Stimulated activated CD4-positive, alpha-beta T cell treated with anti-CD3 and anti-CD28 coated beads, TNF-alpha, amount 100 ng/mL, for 1 hour (primary cell): ENCODE data around the gene ZNF841.
"Not testable (repeated sequence)": the region's sequence is repeated elsewhere in the genome, so short reads cannot be mapped to it uniquely, and the experiment has no call there.

Source experiments
- DNase-seq, 3 donors: peaks; one replicate each; pipeline ENCODE4 v3.0.0-alpha.2; 2020; ENCODE audit warnings: low read depth in 3 of 3, low spot score in 1 of 3

ZNF841 gene

DNA sequence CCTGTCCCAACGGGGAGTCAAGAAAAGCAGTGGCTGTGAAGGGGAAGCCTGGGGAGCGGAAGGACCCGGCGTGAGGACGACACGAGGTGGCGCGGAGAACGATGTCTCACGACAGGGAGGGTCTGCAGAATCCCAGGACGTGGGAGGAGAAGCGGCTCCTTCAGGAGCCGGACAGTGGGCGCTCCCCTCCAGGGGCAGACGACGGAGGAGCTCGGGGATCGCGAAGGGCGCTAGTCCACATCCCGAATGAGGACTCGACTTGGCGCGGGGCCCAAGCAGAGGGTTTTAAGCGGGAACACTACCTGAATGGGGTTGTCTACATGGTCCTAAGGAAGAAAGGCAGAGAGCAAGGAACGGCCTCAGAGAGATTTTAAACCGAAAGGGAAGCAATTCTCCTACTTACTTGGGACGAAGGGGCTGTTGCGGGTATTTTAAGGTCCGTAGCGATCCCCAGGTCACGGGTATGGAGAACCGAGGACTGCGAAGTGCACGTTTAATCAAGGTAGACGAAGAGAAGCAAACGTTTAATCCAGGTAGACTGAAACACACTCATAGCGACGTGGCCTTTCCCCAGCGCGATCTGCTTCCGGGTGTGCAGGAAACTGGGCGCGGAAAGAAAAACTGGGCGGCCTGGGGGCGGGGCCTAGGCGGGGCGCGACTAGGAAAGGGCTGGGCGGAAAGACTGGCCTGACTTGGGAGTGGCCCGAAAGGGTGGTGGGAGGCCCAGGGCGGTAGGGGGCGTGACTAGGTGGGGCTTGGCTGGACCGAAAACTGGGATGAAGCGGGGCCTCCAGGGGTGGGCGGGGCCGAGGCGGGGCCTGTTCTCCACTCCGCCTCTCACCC lies at the start of gene ZNF841:
ZNF841 (minus strand) TSS at position 594 of the 843 bp plus-strand sequence. CDS start 10,964 bp downstream, outside the sequence.
- peak; percentile 50 to 77 (median 64) for DNase-seq

DNA sequence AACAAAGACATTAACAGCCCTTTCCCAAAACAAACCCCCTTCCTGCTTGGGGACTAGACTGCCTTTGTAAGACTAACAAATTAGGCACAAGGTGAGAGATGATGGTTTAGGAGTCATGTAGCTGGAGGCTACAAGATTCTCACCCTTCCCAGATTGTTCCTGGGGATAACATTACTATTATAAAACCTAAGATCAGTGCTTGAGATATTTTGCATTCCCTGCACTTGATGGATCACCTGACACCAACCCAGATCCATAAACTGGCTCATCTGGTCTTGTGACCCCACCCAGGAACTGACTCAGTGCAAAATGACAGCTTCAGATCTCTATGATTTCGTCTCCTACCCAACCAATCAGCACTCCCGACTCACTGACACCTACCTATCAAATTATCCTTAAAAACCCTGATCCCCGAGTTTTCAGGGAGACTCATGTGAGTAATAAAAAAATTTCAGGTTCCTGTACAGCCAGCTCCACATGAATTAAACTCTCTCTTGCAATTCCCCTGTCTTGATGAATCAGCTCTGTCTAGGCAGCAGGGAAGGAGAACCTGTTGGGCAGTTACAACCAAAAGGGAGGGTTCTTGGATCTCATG lies 46.5 kb upstream of the ZNF841 start:
- no peak for DNase-seq

DNA sequence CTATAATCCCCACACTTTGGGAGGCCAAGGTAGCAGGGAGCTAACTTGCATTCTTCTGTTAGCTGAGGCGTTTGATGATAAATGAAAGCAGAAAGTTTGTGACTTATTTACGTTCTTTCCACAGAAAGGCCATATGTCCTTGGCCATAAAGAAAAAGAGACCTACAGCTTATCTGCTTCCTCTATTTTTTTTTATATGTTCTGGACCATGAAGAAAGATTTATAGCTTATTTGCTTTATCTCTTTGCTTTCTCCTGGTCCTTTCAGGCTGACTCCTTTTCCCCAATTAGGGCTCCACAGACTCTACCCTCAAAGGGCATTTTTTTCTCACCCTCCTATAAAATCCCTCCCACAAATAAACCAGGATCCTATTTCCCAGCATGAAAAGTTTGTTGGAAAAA lies 45.6 kb upstream of the ZNF841 start:
- no peak for DNase-seq

DNA sequence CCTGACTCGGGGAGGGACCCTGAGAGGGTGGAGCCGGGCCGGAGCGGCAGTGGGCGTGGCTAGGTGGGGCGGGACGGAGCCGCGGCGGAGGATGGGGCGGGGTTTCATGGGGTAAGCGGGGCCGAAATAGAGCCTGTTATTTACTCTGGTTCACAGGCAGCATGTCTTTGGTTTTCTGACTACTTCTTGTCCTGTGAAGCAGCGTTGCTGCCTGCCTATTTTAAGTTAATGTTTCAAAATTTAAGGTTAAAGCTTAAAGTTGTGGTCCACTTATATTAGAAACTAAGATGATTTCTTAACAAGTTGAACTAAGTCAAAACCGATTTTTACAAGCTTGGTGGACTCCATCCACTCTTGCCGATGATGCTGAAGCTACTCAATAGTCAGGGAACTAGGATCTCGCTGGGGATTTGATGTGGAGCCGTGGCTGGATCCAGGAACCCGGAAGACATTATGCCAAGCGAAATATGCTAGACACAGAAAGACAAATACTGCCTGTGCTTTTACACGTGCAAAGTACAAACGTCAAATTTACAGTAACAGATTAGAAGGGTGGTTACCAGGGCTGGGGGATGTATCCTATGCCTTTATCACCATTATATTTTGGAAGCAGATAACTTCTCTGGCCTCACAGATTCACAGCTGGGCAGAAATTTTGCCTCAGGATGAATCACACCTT lies 44.6 kb upstream of the ZNF841 start:
- DNase-seq: peak; percentile 94 to 98 (median 95)

DNA sequence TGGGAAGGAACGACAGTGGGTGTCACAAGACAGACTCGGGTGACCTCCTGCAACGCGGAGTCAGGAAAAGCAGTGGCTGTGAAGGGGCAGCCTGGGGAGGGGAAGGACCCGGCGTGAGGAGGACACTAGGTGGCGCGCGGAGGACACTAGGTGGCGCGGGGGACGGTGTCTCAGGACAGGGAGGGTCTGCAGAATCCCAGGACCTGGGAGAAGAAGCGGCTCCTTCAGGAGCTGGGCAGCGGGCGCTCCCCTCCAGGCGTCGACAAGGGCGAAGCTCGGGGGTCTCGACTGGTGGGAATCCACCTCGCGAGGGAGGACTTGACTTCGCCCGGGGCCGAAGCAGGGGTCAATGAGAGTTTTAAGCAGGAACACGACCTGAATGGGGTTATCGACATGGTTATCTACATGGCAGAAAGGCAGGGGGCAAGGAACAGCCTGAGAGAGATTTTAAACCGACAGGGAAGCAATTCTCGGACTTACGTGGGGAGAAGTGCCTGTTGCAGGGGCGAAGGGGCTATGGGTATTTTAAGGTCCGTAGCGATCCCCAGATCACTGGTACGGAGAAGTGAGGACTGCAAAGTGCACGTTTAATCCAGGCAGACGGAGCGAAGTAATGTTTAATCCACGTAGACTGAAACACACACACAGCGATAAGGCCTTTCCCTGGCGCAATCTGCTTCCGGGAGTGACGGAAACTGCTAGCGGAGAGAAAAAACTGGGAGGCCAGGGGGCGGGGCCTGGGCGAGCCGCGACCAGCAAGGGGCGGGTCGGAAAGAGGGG lies 43.9 kb upstream of the ZNF841 start, which contains the start of gene ZNF616:
ZNF616 (minus strand) TSS at position 687 of the 780 bp plus-strand sequence. CDS start 9,426 bp downstream, outside the sequence.
- peak; percentile 42 to 66 (median 51) for DNase-seq

DNA sequence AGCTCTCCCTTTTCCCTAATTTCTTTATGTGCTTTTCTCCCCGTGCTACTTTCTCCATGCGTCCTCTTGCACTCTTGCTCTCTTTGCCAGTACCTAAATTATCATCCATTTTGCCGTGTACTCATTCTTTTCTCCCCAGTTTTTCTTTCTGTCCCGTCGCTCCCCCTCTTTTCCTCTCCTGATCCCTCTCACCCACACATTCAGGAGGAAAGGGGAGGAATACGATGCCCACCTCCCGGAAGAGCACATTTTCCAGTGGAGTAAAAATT lies 43.4 kb upstream of the ZNF841 start:
- no peak for DNase-seq

DNA sequence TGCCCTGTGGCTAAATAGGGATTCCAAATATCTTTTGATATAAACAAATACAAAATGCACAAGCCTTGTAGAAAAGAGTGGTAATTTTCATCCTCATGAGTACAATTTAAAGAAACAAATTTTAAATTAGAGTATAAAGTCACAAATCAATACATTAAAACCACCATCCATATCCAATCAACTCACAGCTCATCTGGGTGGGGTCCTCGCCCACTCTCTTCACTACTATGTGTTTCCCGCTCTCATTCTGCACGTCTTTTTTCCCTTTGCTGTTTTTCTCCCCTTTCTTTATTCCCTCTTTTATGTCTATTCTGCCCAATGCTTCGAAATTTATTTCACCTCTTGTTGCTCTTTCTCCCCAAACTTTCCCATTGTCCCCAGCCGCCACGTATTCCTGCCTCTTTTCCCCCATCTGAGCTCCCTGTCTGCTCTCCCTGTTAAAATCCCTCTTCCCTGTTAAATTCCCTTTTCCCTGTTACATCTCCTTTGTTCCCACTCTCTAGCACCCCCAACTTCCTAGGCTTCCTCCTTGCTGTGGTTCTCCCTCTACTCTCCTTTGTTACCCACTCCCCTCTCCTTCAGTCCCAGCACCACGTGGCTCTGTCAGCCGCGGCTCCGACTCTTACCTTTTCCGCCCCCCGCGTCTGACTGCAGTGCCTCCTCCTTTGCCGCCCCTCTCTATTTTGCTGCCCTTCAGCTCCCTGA lies 42.9 kb upstream of the ZNF841 start:
- peak in 1 of 3 donors; percentile 5 for DNase-seq

DNA sequence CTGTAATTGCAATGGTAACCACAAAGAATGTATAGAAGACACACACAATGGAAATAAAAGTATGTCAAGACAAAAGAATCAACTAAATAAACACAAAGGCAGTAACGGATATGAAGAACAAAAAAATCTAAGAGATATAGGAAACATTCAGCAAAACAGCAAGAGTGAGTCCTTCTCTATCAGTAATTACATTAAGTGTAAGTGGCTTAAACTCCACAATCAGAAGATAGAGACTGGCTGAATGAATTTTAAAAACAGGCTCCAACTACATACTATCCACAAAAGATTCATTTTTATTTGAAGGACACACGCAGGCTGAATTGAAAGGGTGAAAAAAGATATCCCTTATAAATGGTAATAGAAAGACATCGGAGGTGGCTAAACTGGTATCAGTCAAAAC lies 24.7 kb upstream of the ZNF841 start:
- DNase-seq: no peak

DNA sequence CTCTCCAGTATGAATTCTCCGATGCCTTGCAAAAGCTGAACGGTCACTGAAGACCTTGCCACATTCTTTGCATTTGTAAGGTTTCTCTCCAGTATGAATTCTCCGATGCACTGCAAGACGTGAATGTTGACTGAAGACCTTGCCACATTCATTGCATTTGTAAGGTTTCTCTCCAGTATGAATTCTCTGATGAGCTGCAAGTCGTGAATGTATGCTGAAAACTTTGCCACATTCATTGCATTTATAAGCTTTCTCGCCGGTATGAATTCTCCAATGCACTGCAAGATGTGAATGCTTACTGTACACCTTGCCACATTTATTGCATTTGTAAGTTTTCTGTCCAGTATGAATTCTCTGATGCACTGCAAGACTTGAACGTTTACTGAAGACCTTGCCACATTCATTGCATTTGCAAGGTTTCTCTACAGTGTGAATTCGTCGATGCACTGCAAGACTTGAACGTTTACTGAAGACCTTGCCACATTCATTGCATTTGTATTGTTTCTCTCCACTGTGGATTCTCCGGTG lies 20.0 kb upstream of the ZNF841 start:
- DNase-seq: no peak

DNA sequence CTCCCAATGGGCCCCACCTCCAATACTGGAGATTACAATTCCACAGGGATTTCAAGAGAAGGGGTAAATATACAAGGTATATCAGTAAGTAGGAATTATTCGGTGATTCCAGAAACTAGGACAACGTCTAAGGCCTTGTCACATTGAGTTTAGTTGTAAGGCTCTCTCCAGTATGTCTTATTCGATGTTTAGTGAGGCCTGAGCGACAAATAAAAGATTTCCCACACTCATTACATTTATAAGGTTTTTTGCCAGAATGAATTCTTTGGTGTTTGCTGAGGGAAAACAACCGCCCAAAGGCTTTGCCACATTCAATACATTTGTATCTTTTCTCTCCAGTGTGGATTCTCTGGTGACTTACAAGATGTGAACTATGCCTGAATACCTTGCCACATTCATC lies 19.1 kb upstream of the ZNF841 start:
- no peak for DNase-seq

DNA sequence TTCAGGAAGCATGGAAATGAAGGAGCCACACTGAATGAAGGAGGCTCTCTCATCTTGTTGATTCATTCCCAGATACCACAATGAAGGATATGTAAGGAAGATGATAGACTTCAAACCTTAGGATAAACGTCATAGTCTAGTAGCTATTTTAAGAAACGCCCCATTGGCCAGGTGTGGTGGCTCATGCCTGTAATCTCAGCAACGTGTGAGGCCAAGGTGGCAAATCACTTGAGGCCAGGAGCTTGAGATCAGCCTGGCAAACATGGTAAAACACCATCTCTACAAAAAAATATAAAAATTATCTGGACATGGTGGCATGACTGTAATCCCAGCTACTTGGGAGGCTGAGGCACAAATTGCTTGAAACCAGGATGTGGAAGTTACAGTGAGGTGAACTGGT lies 17.1 kb upstream of the ZNF841 start:
- DNase-seq: no peak

DNA sequence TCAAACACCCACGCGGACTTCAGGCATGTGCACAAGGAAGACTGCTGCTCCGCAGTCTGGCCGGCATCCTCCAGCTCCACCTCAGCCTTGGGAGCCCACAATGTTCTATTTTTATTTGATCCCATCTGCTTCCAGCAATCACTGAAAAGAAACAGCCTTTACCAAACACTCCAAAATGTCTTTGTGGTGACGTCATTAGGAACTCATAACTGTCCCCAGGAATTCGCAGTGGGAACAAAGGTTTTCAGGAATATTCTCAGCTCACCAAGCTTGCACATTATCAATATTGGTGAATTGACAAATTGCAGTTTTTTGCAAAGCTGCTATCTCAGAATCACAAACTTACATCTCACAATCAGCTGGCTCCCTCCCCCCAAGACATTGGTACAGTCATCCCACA lies 15.2 kb upstream of the ZNF841 start:
- DNase-seq: no peak

DNA sequence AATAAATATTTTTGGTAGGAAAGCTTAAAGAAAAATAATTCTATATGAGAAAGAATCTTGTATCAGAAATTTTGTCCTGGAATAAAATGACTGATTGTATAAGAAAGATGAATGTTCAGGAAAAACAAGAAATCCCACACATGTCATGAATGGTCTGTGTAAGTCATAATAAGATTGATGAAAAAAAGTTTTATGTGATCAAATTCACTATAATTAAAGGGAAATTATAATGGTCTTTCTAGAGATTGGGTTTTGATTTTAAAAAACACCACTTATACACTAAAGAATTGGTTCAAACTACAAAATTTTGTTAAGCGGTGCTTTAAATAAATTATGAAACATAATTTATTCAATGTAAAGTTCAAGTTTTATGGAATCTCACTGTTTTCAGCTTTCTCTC lies 7.2 kb upstream of the ZNF841 start:
- DNase-seq: no peak

DNA sequence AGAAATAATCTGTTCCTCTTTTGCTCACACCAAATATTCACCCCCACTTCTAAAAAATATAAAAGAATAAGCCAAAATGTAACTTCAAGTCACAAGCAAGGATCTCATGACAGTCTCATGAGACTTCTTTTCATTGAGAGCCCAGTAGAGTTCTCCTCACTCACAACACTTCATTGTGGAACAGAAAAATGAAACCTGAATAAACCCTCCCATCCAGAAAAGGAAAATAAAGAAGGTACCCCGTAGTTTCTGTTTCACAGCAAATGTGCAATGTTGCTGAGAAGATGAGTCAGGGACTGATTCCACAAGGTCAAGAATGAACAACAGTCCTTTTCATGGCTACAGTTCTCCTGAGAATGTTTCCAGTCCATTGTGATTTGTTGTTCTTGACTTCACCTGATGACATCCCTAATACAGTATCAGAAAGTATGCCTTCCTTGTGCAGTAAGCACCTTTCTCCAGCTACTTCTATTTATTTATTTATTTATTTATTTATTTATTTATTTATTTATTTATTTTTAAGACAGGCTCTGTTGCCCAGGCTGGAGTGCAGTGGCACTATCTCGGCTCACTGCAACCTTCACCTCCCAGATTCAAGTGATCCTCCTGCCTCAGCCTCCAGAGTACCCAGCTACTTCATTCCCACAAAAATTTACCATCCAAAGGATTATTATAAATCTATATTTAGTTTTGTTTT lies 6.4 kb upstream of the ZNF841 start:
- no peak for DNase-seq

DNA sequence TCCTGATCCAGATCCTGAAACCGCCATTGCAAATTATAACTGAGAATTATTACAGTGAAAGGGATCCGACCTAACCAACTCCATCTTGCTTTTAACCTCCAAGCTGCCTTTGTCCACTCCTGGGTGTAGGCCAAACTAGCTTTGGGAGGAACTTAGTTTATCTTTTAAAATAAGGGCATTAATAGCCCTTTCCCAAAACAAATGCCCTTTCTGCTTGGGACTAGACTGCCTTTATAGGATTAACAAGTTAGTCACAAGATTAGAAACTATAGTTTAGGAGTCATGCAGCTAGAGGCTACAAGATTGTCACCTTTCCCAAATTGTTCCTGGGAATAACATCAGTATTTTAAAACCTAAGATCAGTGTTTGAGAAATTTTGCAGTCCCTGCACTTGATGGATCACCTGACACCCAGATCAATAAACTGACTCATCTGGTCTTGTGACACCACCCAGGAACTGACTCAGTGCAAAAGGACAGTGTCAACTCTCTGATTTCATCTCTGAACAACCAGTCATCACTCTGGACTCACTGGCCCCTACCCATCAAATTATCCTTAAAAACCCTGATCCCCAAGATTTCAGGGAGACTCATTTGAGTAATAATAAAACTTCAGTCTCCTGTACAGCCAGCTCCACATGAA lies 4.1 kb upstream of the ZNF841 start:
- DNase-seq: no peak

DNA sequence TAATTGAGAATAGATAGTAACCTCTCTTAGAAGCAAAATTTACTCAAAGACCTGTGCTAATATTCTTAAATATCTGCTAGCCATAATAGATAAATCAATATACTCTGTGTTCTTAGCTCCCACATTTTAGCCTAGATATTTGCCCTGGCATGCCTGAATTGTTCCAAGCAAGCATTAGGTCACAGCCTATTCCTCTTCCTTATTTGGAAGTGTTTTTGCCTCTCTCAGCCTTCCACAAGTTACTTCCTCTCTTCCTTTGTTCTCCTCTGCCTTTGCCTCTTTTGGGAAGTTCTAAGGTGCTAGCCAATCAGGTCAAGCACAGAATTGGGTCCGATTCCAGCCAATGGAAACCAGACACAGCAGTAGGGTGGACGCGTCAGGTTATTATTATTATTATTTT lies 851 bp upstream of the ZNF841 start:
- DNase-seq: not testable (repeated sequence)

DNA sequence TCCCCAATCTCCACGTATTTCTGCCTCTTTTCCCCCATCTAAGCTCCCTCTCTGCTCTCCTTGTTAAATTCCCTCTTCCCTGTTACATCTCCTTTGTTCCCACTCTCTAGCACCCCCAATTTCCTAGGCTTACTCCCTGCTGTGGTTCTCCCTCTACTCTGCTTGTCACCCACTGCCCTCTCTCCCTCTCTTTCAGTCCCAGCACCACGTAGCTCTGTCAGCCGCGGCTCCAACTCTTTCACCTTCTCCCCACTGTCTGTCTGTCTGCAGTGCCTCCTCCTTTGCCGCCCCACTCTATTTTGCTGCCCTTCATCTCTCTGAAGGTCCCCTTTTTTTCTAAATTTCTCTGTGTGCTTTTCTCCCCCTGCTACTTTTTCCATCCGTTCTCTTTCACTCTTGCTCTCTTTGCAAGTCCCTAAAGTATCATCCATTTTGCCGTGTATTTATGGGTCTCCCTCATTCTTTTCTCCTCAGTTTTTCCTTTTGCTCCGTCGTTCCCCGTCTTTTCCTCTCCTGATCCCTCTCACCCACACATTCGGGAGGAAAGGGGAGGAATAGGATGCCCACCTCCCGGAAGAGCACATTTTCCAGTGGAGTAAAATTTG lies 937 bp downstream of the ZNF841 start:
- DNase-seq: no peak

DNA sequence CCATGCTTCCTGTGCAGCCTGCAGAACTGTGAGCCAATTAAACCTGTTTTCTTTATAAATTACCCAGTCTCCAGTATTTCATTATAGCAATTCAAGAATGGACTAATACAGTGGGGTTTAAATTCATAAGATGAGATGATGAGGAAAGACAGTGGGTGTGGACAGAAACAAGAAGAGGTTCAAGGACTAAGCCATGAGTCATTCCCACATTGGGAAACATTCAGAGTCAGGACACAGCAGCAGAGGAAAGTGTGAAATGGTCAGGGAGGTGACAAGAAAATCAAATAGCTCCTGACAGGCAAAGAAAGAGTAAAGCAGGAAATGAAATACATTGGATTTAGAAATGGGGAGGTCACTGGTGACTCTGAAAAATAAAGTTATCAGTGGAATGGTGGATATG lies 9.1 kb downstream of the ZNF841 start:
- DNase-seq: no peak

DNA sequence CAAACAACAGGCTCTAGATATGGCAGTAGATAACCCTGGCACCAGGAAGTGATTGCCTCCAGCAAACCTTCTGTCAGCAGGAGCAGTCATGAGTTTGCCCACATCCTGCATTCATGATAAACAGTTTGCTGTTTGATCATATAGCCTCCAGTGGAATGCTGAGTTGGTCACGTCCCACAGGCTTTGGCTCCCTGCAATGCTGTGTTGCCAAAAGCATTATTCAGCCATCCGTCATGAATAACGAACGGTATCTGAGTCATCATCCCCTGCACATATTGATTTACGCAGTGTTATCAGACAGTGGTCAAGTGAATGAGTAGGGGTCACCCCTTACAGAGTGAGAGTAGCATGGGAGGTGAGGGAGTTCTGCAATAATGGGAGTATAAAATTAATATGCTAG lies 25.1 kb downstream of the ZNF841 start:
- no peak for DNase-seq
